H9 (cell line): ENCODE measurements around the gene EPHA8. TPM values are rescaled to one million over a fixed set of nuclear protein-coding genes. Genes with fewer than 3 reads are reported as not detected.

ENCODE experiments used
- DNase-seq: peaks from one replicate; pipeline ENCODE4 v3.0.0-alpha.2; 2017
- H2AFZ ChIP-seq: one replicate; pipeline ENCODE4 v1.6.1; 2013; ENCODE audit warnings: mild to moderate bottlenecking, low read length, control low read depth, moderate library complexity
- H2AK5ac ChIP-seq: 2 replicates; pipeline ENCODE4 v1.6.1; 2013; ENCODE audit warnings: low read length, control low read depth, mixed read lengths; ENCODE audit not compliant: insufficient read length
- H2BK120ac ChIP-seq: one replicate; pipeline ENCODE4 v1.6.1; 2013; ENCODE audit warnings: low read depth, mild to moderate bottlenecking, low read length, control low read depth, inconsistent platforms; ENCODE audit not compliant: poor library complexity, severe bottlenecking
- H2BK12ac ChIP-seq: 2 replicates; pipeline ENCODE4 v1.6.1; 2013; ENCODE audit warnings: low read length, control low read depth, mixed read lengths, low read depth; ENCODE audit not compliant: insufficient read length
- H2BK15ac ChIP-seq: 2 replicates; pipeline ENCODE4 v1.6.1; 2013; ENCODE audit warnings: low read depth, low read length, control low read depth
- H2BK20ac ChIP-seq: one replicate; pipeline ENCODE4 v1.6.1; 2013; ENCODE audit warnings: low read depth, mild to moderate bottlenecking, low read length, control low read depth, inconsistent platforms; ENCODE audit not compliant: poor library complexity, severe bottlenecking
- H2BK5ac ChIP-seq: 2 replicates; pipeline ENCODE4 v1.6.1; 2013; ENCODE audit warnings: low read length, control low read depth, mixed read lengths; ENCODE audit not compliant: insufficient read length
- H3K14ac ChIP-seq: 2 replicates; pipeline ENCODE4 v1.6.1; 2013; ENCODE audit warnings: low read length, control low read depth; ENCODE audit not compliant: insufficient read depth
- H3K18ac ChIP-seq: 2 replicates; pipeline ENCODE4 v1.6.1; 2013; ENCODE audit warnings: low read depth, mild to moderate bottlenecking, mixed read lengths, low read length, control low read depth; ENCODE audit not compliant: insufficient read length
- H3K23ac ChIP-seq: 2 replicates; pipeline ENCODE4 v1.6.1; 2013; ENCODE audit warnings: low read length, control low read depth, mixed read lengths, low read depth; ENCODE audit not compliant: insufficient read length
- H3K23me2 ChIP-seq: 2 replicates; pipeline ENCODE4 v1.6.1; 2013; ENCODE audit warnings: low read depth, mild to moderate bottlenecking, mixed read lengths, low read length, control low read depth; ENCODE audit not compliant: insufficient read length, poor library complexity, severe bottlenecking
- H3K27ac ChIP-seq: 2 replicates; pipeline ENCODE4 v1.5.1; 2013; ENCODE audit warnings: low read length, control low read depth, mixed read lengths, low read depth; ENCODE audit not compliant: insufficient read length
- H3K27me3 ChIP-seq: 2 replicates; pipeline ENCODE4 v1.6.1; 2013; ENCODE audit warnings: low read length, control low read depth, inconsistent platforms; ENCODE audit not compliant: insufficient read depth
- H3K4ac ChIP-seq: 2 replicates; pipeline ENCODE4 v1.6.1; 2013; ENCODE audit warnings: low read depth, mild to moderate bottlenecking, control low read depth, inconsistent platforms, low read length, moderate library complexity
- H3K4me1 ChIP-seq: 2 replicates; pipeline ENCODE4 v1.6.1; 2013; ENCODE audit warnings: low read length, control low read depth, inconsistent platforms; ENCODE audit not compliant: insufficient read depth
- H3K4me2 ChIP-seq: 2 replicates; pipeline ENCODE4 v1.6.1; 2013; ENCODE audit warnings: low read length, control low read depth, mixed read lengths; ENCODE audit not compliant: insufficient read length, insufficient read depth
- H3K56ac ChIP-seq: 2 replicates; pipeline ENCODE4 v1.6.1; 2013; ENCODE audit warnings: low read depth, mild to moderate bottlenecking, mixed read lengths, low read length, control low read depth; ENCODE audit not compliant: insufficient read length
- H3K79me1 ChIP-seq: 2 replicates; pipeline ENCODE4 v1.6.1; 2013; ENCODE audit warnings: low read depth, mild to moderate bottlenecking, moderate library complexity, low read length, control low read depth, inconsistent platforms; ENCODE audit not compliant: insufficient read depth, poor library complexity, severe bottlenecking
- H3K79me2 ChIP-seq: 2 replicates; pipeline ENCODE4 v1.6.1; 2013; ENCODE audit warnings: low read length, control low read depth, inconsistent platforms; ENCODE audit not compliant: insufficient read depth
- H3K9ac ChIP-seq: 2 replicates; pipeline ENCODE4 v1.6.1; 2013; ENCODE audit warnings: low read length, control low read depth, mixed read lengths; ENCODE audit not compliant: insufficient read length; ENCODE audit errors: extremely low read depth
- H3K9me3 ChIP-seq: one replicate; pipeline ENCODE4 v1.6.1; 2013; ENCODE audit warnings: low read depth, low read length, inconsistent platforms; ENCODE audit not compliant: control insufficient read depth
- H3T11ph ChIP-seq: one replicate; pipeline ENCODE4 v1.6.1; 2013; ENCODE audit warnings: mild to moderate bottlenecking, low read length, control low read depth, inconsistent platforms
- H4K20me1 ChIP-seq: one replicate; pipeline ENCODE4 v1.6.1; 2013; ENCODE audit not compliant: control insufficient read depth, insufficient read length, insufficient read depth
- H4K5ac ChIP-seq: 2 replicates; pipeline ENCODE4 v1.6.1; 2013; ENCODE audit warnings: low read depth, mild to moderate bottlenecking, mixed read lengths, low read length, control low read depth; ENCODE audit not compliant: insufficient read length
- H4K8ac ChIP-seq: replicated peaks from 2 replicates; pipeline ENCODE4 v1.6.1; 2013; ENCODE audit warnings: low read length, control low read depth, mixed read lengths, low read depth; ENCODE audit not compliant: insufficient read length
- H4K91ac ChIP-seq: 2 replicates; pipeline ENCODE4 v1.6.1; 2013; ENCODE audit warnings: low read depth, mild to moderate bottlenecking, moderate library complexity, mixed read lengths, low read length, control low read depth; ENCODE audit not compliant: insufficient read length
- H3K27ac Mint-ChIP-seq, 3 experiments: 2 replicates in 2 of 3; 3 replicates in 1 of 3; pipeline ENCODE4 v1.8.0; 2020 to 2021; ENCODE audit warnings: mixed read lengths in 3 of 3, mild to moderate bottlenecking in 1 of 3, moderate library complexity in 1 of 3
- H3K27me3 Mint-ChIP-seq: 2 replicates; pipeline ENCODE4 v1.8.0; 2021; ENCODE audit warnings: low read depth, mild to moderate bottlenecking, moderate library complexity, mixed read lengths
- H3K36me3 Mint-ChIP-seq, 3 experiments: 2 replicates in 2 of 3; 3 replicates in 1 of 3; pipeline ENCODE4 v1.8.0; 2020 to 2021; ENCODE audit warnings: low read depth in 3 of 3, mixed read lengths in 3 of 3; ENCODE audit not compliant: insufficient read depth in 1 of 3
- H3K4me1 Mint-ChIP-seq, 2 experiments: 2 replicates each; pipeline ENCODE4 v1.8.0; 2020; ENCODE audit warnings: mixed read lengths in 2 of 2
- H3K4me3 Mint-ChIP-seq, 2 experiments: 2 replicates in 1 of 2; 3 replicates in 1 of 2; pipeline ENCODE4 v1.8.0; 2020 to 2021; ENCODE audit warnings: mild to moderate bottlenecking in 2 of 2, mixed read lengths in 2 of 2, moderate library complexity in 1 of 2
- H3K9me3 Mint-ChIP-seq, 2 experiments: 2 replicates in 1 of 2; 3 replicates in 1 of 2; pipeline ENCODE4 v1.8.0; 2020; ENCODE audit warnings: mild to moderate bottlenecking in 2 of 2, mixed read lengths in 2 of 2, moderate library complexity in 1 of 2
- WGBS: extraction: QIAGEN DNeasy Blood & Tissue Kit; methylation state at CpG from one replicate; pipeline ENCODE4 v1.1.7; 2013; ENCODE audit warnings: missing lambda C conversion rate, low lambda C conversion rate, mixed read lengths; ENCODE audit not compliant: insufficient read length; ENCODE audit errors: extremely low coverage; 5-methylcytosine and 5-hydroxymethylcytosine counted together
- total RNA-seq: library from RNA; stranded (reverse); gene quantifications from 2 replicates; pipeline ENCODE4 v1.2.1, GENCODE V29; 2021
- TF ChIP-seq, protein P1 (sequence below): fragments of 200-600 bp; sonication (generic); conservative IDR thresholded peaks from 3 replicates; pipeline ENCODE4 v1.8.0; 2021; ENCODE audit warnings: antibody characterized with exemption, mild to moderate bottlenecking

Gene EPHA8
- total RNA-seq, 1 experiment from 2014 or later = 3.4 TPM

DNA sequence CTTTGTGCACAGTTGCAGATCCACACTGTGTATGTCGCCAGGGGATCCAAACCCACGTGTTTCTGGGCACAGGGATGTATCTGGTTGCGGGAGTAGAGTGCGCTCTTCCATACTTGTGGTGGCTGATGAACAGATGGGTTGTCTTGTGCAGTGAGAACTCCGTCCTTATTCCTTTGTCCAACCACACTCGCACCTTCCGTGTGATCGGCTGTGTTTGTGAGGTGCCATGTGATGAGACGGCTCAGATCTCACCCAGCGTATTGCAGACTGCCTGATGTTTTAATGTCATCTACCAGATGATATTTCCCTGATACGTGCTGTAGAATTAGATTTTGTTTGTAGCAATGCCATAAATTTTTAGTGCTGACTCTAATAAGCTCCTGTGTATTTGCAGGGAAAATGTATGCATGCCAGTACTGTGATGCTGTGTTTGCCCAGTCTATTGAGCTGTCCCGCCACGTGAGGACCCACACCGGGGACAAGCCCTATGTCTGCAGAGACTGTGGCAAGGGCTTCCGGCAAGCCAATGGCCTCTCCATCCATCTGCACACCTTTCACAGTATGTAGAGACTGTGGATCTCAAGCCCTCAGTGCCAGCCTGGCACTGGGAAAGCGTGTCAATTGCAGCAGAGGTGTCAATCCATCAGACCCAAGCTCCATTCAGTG is 46.2 kb upstream of the EPHA8 start:
- peaks cover 18 to 85% (median 34%) of the 10 kb centered on the region in 3 experiments; a peak in 6 of 7 replicates for H3K36me3 Mint-ChIP-seq

More for the DNA sequence above, 46.2 kb upstream of the EPHA8 start:
- DNase-seq = no peak
- Mint-ChIP-seq H3K27me3 (no peaks in the 10 kb centered on the region), H3K4me1 (no peaks in the 10 kb centered on the region), H3K4me3 (no peak overlapping the region), H3K27ac (no peak overlapping the region), H3K9me3 (no peaks in the 10 kb centered on the region)
- Histone ChIP-seq H3K9me3 (no peaks in the 10 kb centered on the region), H4K91ac (no peak overlapping the region), H2AK5ac (no peak overlapping the region), H3K4ac (no peak overlapping the region), H3K14ac (no peak overlapping the region; the same call in 1 of the 2 replicates), H2BK120ac (no peak overlapping the region), H2AFZ (no peak overlapping the region), H3K23me2 (no peaks in the 10 kb centered on the region), H2BK5ac (no peak overlapping the region), H3K27me3 (no peaks in the 10 kb centered on the region), H3K23ac (no peak overlapping the region), H2BK12ac (no peak overlapping the region), H2BK20ac (no peak overlapping the region), H4K5ac (no peak overlapping the region), H3K79me1 (no peaks in the 10 kb centered on the region), H4K8ac (no peak overlapping the region), H3K4me1 (no peaks in the 10 kb centered on the region), H3K9ac (no peak overlapping the region), H3T11ph (no peak overlapping the region), H4K20me1 (no peaks in the 10 kb centered on the region), H3K4me2 (no peak overlapping the region), H3K18ac (no peak overlapping the region), H3K27ac (no peak overlapping the region), H3K79me2 (no peaks in the 10 kb centered on the region), H2BK15ac (no peak overlapping the region), H3K56ac (no peak overlapping the region)
- TF ChIP-seq, protein P1, sequence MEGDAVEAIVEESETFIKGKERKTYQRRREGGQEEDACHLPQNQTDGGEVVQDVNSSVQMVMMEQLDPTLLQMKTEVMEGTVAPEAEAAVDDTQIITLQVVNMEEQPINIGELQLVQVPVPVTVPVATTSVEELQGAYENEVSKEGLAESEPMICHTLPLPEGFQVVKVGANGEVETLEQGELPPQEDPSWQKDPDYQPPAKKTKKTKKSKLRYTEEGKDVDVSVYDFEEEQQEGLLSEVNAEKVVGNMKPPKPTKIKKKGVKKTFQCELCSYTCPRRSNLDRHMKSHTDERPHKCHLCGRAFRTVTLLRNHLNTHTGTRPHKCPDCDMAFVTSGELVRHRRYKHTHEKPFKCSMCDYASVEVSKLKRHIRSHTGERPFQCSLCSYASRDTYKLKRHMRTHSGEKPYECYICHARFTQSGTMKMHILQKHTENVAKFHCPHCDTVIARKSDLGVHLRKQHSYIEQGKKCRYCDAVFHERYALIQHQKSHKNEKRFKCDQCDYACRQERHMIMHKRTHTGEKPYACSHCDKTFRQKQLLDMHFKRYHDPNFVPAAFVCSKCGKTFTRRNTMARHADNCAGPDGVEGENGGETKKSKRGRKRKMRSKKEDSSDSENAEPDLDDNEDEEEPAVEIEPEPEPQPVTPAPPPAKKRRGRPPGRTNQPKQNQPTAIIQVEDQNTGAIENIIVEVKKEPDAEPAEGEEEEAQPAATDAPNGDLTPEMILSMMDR = no peak
- WGBS = no CpG with 5 or more reads among the region's 16 CpGs
